ENCODE measurements around the gene TH.

TH gene

DNA sequence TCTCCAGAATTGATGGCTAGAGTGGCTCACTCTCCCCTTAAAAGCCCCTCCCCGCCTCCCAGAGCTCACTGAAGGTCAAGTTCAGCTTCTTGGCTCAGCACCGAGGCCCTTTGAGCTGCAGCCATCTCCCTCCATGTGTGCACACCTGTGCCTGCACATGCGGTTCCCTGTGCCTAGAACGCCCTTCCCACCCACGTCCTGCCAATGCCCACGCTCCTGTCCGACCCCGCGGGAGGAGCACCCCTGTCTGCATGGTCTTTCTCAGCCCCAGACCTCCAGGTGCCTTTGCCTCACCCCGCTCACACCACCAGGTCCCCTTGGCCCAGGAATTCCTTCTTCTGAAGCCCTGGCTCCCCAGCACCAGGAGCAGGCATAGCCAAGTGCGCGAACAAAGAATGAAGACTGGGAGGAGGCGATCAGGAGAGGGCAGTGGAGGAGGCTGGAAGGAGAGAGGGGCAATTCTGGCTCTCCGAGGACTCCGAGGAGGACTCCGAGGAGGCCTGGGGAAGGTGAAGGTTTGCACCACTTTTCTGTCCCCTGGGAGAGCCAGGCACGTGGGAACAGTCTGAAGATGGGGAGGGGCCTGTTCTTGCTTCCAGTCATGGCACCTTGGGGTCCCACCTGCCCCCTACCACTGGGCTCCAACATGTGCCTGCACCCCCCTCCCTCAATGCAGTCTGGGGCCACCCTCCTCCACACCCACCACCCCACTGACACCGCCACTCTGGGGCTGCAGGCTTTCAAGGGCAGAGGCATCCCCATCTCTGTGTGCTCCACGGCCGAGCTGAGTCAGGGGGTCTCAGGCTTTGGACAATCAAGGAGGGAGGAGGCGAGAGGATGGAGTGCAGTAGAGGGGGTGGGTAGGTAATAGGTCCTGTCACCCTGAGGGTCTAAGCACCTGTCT lies 50.1 kb downstream of the TH start:
- CTCF ChIA-PET = no interaction called here
- WGBS (ENCODE audit: insufficient coverage) = 98% methylated on average over 17 of the region's 21 CpGs
- no peak overlapping the region for H3K4me3 ChIP-seq (ENCODE audit: control insufficient read depth in 1 of 7, extremely low read depth in 1 of 7, insufficient read depth in 4 of 7, low read depth in 2 of 7, low read length in 6 of 7)
- H3K9me3 ChIP-seq (ENCODE audit: control extremely low read depth in 1 of 5, control insufficient read depth in 4 of 5, insufficient read depth in 2 of 5, low read depth in 1 of 5, low read length in 4 of 5) = peaks cover under 1 to 7% (median 4%) of the 10 kb centered on the region in 5 experiments
- H3K27ac ChIP-seq (ENCODE audit: insufficient read depth in 1 of 2, low read depth in 1 of 2, low read length in 2 of 2, poor library complexity in 1 of 2, severe bottlenecking in 2 of 2) = no peak overlapping the region
- peaks cover 0 to 3% (median under 1%) of the 10 kb centered on the region in 4 experiments for H3K4me1 ChIP-seq (ENCODE audit: control extremely low read depth in 1 of 4, control insufficient read depth in 4 of 4, insufficient read depth in 4 of 4, low read length in 3 of 4)
- H3K36me3 ChIP-seq (ENCODE audit: control insufficient read depth in 4 of 4, insufficient read depth in 4 of 4, low read length in 3 of 4) = no peaks in the 10 kb centered on the region
- DNase-seq = no peak
- POLR2A ChIA-PET = no interaction called here
- peaks cover 0 to 26% (median 5%) of the 10 kb centered on the region in 5 experiments for H3K27me3 ChIP-seq (replicated peaks in 2 of 5; ENCODE audit: control insufficient read depth in 4 of 5, insufficient read depth in 5 of 5, low read length in 4 of 5)

DNA sequence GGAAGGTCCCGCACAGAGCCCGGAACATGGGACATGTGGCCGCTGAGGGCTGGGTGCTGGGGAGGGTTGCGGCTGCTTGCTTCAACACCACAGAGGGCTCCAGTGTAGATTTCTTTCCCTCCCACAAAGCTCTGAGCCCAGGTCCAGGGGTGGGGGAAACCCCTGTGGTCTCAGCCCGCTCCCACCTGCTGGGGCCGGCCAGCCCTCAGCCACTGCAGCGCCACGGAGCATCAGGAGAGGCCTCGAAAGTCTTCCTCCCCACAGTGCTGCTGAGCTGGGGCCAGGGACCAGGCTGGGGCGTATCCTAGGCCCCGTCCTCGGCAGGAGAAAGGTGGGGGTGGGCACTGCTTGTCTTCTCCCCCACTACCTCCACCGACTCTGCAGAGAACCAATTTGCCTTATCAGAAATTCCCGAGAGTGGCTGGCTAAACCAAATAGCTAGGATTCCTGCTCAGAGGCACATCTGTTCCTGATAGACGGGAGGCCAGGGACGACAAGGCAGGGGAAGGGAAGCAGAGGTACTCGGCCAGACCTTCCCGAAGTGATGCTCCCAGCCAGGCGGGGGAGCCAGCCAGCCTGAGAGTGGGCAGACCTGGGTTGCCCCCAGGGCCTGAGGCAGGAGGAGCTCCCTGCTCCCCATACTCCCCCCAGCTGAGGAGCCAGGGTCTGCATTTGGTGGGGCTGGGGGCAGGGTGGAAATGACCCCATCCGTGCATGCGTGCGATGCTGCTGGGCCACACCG lies 51.1 kb downstream of the TH start:
- Histone ChIP-seq H3K4me3 (ENCODE audit: control insufficient read depth in 1 of 7, extremely low read depth in 1 of 7, insufficient read depth in 4 of 7, low read depth in 2 of 7, low read length in 6 of 7) (no peak overlapping the region), H3K9me3 (ENCODE audit: control extremely low read depth in 1 of 5, control insufficient read depth in 4 of 5, insufficient read depth in 2 of 5, low read depth in 1 of 5, low read length in 4 of 5) (peaks cover 3 to 14% (median 9%) of the 10 kb centered on the region in 5 experiments), H3K36me3 (ENCODE audit: control insufficient read depth in 4 of 4, insufficient read depth in 4 of 4, low read length in 3 of 4) (no peaks in the 10 kb centered on the region), H3K4me1 (ENCODE audit: control extremely low read depth in 1 of 4, control insufficient read depth in 4 of 4, insufficient read depth in 4 of 4, low read length in 3 of 4) (peaks cover 0 to 3% (median under 1%) of the 10 kb centered on the region in 4 experiments), H3K27ac (ENCODE audit: insufficient read depth in 1 of 2, low read depth in 1 of 2, low read length in 2 of 2, poor library complexity in 1 of 2, severe bottlenecking in 2 of 2) (no peak overlapping the region), H3K27me3 (replicated peaks in 2 of 5; ENCODE audit: control insufficient read depth in 4 of 5, insufficient read depth in 5 of 5, low read length in 4 of 5) (peaks cover 0 to 26% (median 5%) of the 10 kb centered on the region in 5 experiments)
- WGBS (ENCODE audit: insufficient coverage) = 98% methylated on average over 15 of the region's 23 CpGs
- DNase-seq = no peak
- ChIA-PET CTCF (no interaction called here), POLR2A (no interaction called here)

DNA sequence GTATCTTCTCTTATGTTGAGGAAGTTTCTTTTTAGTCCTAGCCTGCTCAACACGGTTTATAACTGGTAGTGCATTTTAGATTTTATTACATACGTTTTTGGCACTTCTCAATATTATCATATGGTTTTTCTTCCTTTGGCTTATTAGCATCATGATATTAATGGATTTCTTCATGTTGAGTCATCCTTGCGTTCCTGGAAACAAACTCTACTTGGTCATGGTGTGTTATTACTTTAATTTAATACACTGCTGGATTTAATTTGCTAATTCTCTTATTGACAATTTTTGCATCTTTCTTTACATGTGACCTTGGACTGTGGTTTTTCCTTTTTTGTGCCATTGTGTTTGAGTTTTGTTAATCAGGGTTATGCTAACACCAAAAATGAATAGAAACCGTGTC lies 52.9 kb downstream of the TH start:
- peaks cover 3 to 14% (median 9%) of the 10 kb centered on the region in 5 experiments for H3K9me3 ChIP-seq (ENCODE audit: control extremely low read depth in 1 of 5, control insufficient read depth in 4 of 5, insufficient read depth in 2 of 5, low read depth in 1 of 5, low read length in 4 of 5)
- WGBS (ENCODE audit: insufficient coverage) = 100% methylated on average over 1 of the region's 4 CpGs
- no peak overlapping the region for H3K27ac ChIP-seq (ENCODE audit: insufficient read depth in 1 of 2, low read depth in 1 of 2, low read length in 2 of 2, poor library complexity in 1 of 2, severe bottlenecking in 2 of 2)
- no peaks in the 10 kb centered on the region for H3K36me3 ChIP-seq (ENCODE audit: control insufficient read depth in 4 of 4, insufficient read depth in 4 of 4, low read length in 3 of 4)
- H3K27me3 ChIP-seq (replicated peaks in 2 of 5; ENCODE audit: control insufficient read depth in 4 of 5, insufficient read depth in 5 of 5, low read length in 4 of 5) = peaks cover 0 to 26% (median 3%) of the 10 kb centered on the region in 5 experiments
- H3K4me3 ChIP-seq (ENCODE audit: control insufficient read depth in 1 of 7, extremely low read depth in 1 of 7, insufficient read depth in 4 of 7, low read depth in 2 of 7, low read length in 6 of 7) = no peak overlapping the region
- peaks cover 0 to 3% (median under 1%) of the 10 kb centered on the region in 4 experiments for H3K4me1 ChIP-seq (ENCODE audit: control extremely low read depth in 1 of 4, control insufficient read depth in 4 of 4, insufficient read depth in 4 of 4, low read length in 3 of 4)
- ChIA-PET POLR2A (no interaction called here), CTCF (no interaction called here)
- DNase-seq = no peak

DNA sequence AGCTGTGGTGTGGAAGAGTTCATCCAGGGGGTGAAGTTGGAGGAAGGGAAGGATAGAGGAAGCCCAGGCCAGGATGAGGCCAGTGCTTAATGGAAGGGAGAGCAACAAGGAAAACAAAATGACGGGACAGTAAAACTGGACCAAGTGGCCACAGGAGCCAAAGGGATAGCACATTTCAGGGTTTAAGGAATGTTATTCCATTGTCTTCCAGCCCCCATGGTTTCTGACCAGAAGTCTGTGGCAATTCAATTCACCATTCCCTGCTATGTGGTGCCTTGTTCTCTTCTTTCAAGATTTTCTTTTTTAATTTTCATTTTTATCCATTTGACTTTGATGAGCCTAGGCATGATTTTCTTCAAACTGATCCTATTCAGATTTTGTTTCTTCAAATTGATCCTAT lies 54.9 kb downstream of the TH start:
- H3K4me1 ChIP-seq (ENCODE audit: control extremely low read depth in 1 of 4, control insufficient read depth in 4 of 4, insufficient read depth in 4 of 4, low read length in 3 of 4) = no peaks in the 10 kb centered on the region
- DNase-seq = no peak
- POLR2A ChIA-PET = no interaction called here
- H3K4me3 ChIP-seq (ENCODE audit: control insufficient read depth in 1 of 7, extremely low read depth in 1 of 7, insufficient read depth in 4 of 7, low read depth in 2 of 7, low read length in 6 of 7) = no peak overlapping the region
- peaks cover 3 to 14% (median 9%) of the 10 kb centered on the region in 5 experiments for H3K9me3 ChIP-seq (ENCODE audit: control extremely low read depth in 1 of 5, control insufficient read depth in 4 of 5, insufficient read depth in 2 of 5, low read depth in 1 of 5, low read length in 4 of 5)
- no peaks in the 10 kb centered on the region for H3K36me3 ChIP-seq (ENCODE audit: control insufficient read depth in 4 of 4, insufficient read depth in 4 of 4, low read length in 3 of 4)
- H3K27me3 ChIP-seq (replicated peaks in 2 of 5; ENCODE audit: control insufficient read depth in 4 of 5, insufficient read depth in 5 of 5, low read length in 4 of 5) = peaks cover 0 to 22% (median 3%) of the 10 kb centered on the region in 5 experiments
- WGBS (ENCODE audit: insufficient coverage) = 100% methylated on average over 1 of the region's 1 CpG
- no peak overlapping the region for H3K27ac ChIP-seq (ENCODE audit: insufficient read depth in 1 of 2, low read depth in 1 of 2, low read length in 2 of 2, poor library complexity in 1 of 2, severe bottlenecking in 2 of 2)
- CTCF ChIA-PET = interaction anchor here (1.4 kb wide), 1 partner anchor 35 kb away, joined by 4 read pairs; no protein-coding TSS in a partner anchor

DNA sequence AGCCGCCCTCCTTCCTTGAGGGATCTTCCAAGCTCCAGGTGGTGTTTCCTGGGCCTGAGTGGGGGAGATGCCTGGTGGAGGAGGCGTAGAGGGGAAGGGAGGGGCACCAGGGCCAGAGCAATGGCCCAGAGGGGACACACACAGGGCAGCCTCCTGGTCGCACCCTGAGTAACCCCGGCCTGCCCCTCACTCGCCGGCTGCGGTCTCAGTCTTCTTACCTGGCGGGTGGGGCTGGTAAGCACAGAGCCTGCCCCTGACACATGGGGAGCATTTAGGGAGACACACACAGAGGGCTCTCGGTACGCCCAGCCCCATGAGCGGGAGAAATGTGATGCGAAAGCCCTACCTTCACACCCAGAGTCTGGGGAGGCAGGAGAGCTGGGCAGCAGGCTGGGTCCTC lies 56.3 kb downstream of the TH start:
- WGBS (ENCODE audit: insufficient coverage) = 98% methylated on average over 8 of the region's 12 CpGs
- Histone ChIP-seq H3K27me3 (replicated peaks in 2 of 5; ENCODE audit: control insufficient read depth in 4 of 5, insufficient read depth in 5 of 5, low read length in 4 of 5) (peaks cover 0 to 15% (median 3%) of the 10 kb centered on the region in 5 experiments), H3K4me1 (ENCODE audit: control extremely low read depth in 1 of 4, control insufficient read depth in 4 of 4, insufficient read depth in 4 of 4, low read length in 3 of 4) (peaks cover 0 to 7% (median 3%) of the 10 kb centered on the region in 4 experiments), H3K27ac (ENCODE audit: insufficient read depth in 1 of 2, low read depth in 1 of 2, low read length in 2 of 2, poor library complexity in 1 of 2, severe bottlenecking in 2 of 2) (no peak overlapping the region), H3K4me3 (ENCODE audit: control insufficient read depth in 1 of 7, extremely low read depth in 1 of 7, insufficient read depth in 4 of 7, low read depth in 2 of 7, low read length in 6 of 7) (no peak overlapping the region), H3K36me3 (ENCODE audit: control insufficient read depth in 4 of 4, insufficient read depth in 4 of 4, low read length in 3 of 4) (no peaks in the 10 kb centered on the region), H3K9me3 (ENCODE audit: control extremely low read depth in 1 of 5, control insufficient read depth in 4 of 5, insufficient read depth in 2 of 5, low read depth in 1 of 5, low read length in 4 of 5) (peaks cover 3 to 14% (median 9%) of the 10 kb centered on the region in 5 experiments)
- CTCF ChIA-PET = no interaction called here
- POLR2A ChIA-PET = no interaction called here
- no peak for DNase-seq

DNA sequence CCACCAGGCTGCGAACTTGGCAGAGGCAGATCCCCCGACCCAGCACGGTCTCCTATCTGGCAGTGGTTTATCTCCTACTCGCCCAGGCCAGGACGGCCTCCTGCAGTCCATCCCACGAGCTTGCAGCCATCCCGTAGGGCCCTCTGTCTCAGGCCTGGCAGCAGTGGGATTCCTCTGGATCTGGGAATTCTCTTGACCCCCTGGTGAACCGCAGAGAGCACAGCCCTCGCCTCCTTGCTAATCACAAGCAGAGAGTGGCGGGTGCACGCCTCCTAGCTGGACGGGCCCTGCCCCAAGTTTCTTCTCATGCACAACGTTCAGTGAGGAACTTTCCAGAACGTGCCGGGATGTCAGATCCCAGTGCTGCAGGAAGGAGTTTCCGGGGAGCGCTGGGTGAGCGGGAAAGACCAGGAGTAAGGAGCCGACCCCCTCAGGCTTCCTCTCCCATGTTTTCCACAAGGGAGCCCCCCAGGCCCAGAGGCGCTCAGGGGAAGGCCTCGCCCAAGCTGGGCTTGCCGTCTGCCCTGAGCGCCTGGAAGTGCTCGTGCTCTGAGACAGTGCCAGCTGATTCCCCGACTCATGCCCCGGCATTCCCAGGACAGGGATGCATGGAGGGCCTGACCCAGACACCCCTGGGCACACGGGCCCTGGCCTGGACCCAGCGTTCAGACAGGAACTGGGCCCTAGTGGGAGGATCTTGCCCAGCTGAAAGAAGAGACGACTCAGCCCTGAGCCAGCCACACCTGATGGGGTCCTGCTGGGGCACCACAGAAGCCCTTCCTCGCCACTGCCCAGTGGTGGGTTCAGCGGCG lies 57.0 kb downstream of the TH start:
- Histone ChIP-seq H3K9me3 (ENCODE audit: control extremely low read depth in 1 of 5, control insufficient read depth in 4 of 5, insufficient read depth in 2 of 5, low read depth in 1 of 5, low read length in 4 of 5) (peaks cover 3 to 14% (median 9%) of the 10 kb centered on the region in 5 experiments), H3K4me3 (ENCODE audit: control insufficient read depth in 1 of 7, extremely low read depth in 1 of 7, insufficient read depth in 4 of 7, low read depth in 2 of 7, low read length in 6 of 7) (no peak overlapping the region), H3K4me1 (ENCODE audit: control extremely low read depth in 1 of 4, control insufficient read depth in 4 of 4, insufficient read depth in 4 of 4, low read length in 3 of 4) (peaks cover 0 to 12% (median 8%) of the 10 kb centered on the region in 4 experiments), H3K27me3 (replicated peaks in 2 of 5; ENCODE audit: control insufficient read depth in 4 of 5, insufficient read depth in 5 of 5, low read length in 4 of 5) (peaks cover 0 to 10% (median 3%) of the 10 kb centered on the region in 5 experiments), H3K36me3 (ENCODE audit: control insufficient read depth in 4 of 4, insufficient read depth in 4 of 4, low read length in 3 of 4) (no peaks in the 10 kb centered on the region), H3K27ac (ENCODE audit: insufficient read depth in 1 of 2, low read depth in 1 of 2, low read length in 2 of 2, poor library complexity in 1 of 2, severe bottlenecking in 2 of 2) (no peak overlapping the region)
- ChIA-PET POLR2A (no interaction called here), CTCF (no interaction called here)
- no peak for DNase-seq
- WGBS (ENCODE audit: insufficient coverage) = 96% methylated on average over 30 of the region's 32 CpGs

All from common myeloid progenitor, CD34-positive (primary cell).